ENCODE results near the gene CDKN2D. TPM values are rescaled to one million over a fixed set of nuclear protein-coding genes. Genes with fewer than 3 reads are reported as not detected.

Gene CDKN2D
- 10 to 100 TPM; 15.3 to 19.8 (median 19.7) TPM for total RNA-seq

DNA sequence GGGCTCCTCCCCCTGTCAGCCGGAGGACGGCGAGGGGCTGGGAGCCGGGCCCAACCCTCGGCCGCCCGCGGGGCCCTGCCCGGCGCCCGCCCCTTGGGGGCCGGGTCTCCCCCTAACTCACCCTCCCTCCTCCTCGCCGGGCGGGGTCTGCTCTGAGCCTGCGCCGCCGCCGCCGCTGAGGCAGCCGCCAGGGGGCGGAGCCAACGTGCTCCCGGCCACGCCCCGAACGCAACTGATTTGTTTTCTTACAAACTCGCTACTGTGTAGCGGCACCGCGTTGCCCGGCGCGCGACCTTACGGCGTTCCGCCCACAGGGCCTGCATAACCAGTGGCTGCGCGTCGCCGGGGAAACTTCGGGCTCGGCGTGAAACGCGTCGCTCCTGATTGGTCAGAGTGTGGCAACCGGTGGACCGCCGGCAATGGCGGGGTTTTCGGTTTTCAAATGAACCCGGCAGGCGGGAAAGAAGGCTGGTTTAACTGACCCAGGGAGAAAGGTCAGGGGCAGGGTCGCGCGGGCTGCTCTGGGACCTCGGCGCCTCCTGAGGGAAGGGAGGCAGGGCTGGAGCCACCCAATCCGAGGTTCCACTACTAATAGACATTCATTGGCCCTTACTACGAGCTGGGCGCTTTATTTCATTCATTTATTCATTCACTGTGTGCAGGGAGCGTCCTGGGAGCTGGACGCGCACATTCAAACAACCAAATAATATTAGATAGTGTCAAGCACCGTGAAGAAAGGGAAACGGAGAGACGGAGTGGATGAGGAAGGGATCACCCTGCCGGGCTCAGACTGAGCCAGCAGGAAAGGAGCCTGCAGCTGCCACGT is at the start of gene CDKN2D:
Gene CDKN2D, minus strand, starts transcription at position 154 of the 826 bp plus-strand sequence. CDS start 326 bp downstream, outside the sequence.
- Mint-ChIP-seq H3K36me3 (ENCODE audit: insufficient read depth) (peaks cover 3% of the 10 kb centered on the region), H3K27me3 (ENCODE audit: low read depth) (no peaks in the 10 kb centered on the region), H3K9me3 (no peaks in the 10 kb centered on the region), H3K4me1 (ENCODE audit: low read depth) (peaks cover 46% of the 10 kb centered on the region), H3K4me3 (peak within 1 kb of the TSS; percentile 91)
- peak; percentile 78 to 80 for ATAC-seq
- peak; percentile 100 for DNase-seq

DNA sequence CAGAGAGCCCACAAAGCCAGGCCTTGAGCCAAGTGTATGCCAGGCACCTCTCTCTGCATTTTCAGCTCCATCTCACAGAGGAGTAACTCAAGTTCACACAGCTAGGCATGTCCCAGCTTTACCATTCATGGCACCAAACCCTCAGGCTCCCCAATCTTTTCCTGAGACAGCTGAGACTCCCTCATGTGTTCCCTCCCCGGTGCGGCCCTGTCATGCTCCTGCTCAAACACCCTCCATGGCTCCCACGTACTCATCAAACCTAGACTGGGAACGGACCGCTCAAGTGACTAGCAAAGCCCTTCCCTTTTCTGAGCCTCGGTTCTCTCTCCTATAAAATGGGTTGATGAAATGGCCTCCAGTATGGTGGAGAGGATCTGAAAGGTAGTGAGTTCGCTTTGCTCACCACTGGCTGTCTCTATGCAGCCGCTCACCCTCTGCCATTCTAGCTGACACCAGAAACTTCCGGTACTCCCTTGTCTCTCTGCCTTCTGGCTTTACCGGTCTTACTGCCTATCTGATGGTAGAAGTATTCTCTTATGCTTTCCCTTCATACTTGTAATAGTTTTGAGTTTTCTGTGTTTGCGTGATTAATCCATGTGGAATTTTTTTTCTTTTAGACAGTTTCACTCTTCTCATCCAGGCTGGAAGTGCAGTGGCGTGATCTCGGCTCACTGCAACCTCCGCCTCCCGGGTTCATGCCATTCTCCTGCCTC is 48.8 kb upstream of the CDKN2D start:
- Mint-ChIP-seq H3K4me1 (ENCODE audit: low read depth) (peaks cover 42% of the 10 kb centered on the region), H3K4me3 (no peak overlapping the region), H3K27me3 (ENCODE audit: low read depth) (no peaks in the 10 kb centered on the region), H3K9me3 (no peaks in the 10 kb centered on the region), H3K36me3 (ENCODE audit: insufficient read depth) (peaks cover 11% of the 10 kb centered on the region)
- ATAC-seq (no peak), DNase-seq (no peak)

GRCh38 chr19:10615429-10616023 is 46.7 kb upstream of the CDKN2D start:
- H3K27me3 Mint-ChIP-seq (ENCODE audit: low read depth) = no peaks in the 10 kb centered on the region
- no peak for DNase-seq
- peaks cover 34% of the 10 kb centered on the region for H3K4me1 Mint-ChIP-seq (ENCODE audit: low read depth)
- peaks cover 5% of the 10 kb centered on the region for H3K36me3 Mint-ChIP-seq (ENCODE audit: insufficient read depth)
- H3K9me3 Mint-ChIP-seq = no peaks in the 10 kb centered on the region
- no peak for ATAC-seq
- no peak overlapping the region for H3K4me3 Mint-ChIP-seq

GRCh38 chr19:10612499-10613119 is 43.8 kb upstream of the CDKN2D start:
- no peaks in the 10 kb centered on the region for H3K9me3 Mint-ChIP-seq
- no peaks in the 10 kb centered on the region for H3K27me3 Mint-ChIP-seq (ENCODE audit: low read depth)
- peaks cover 4% of the 10 kb centered on the region for H3K36me3 Mint-ChIP-seq (ENCODE audit: insufficient read depth)
- ATAC-seq (no peak), DNase-seq (no peak)
- no peak overlapping the region for H3K4me3 Mint-ChIP-seq
- peaks cover 34% of the 10 kb centered on the region for H3K4me1 Mint-ChIP-seq (ENCODE audit: low read depth)

GRCh38 chr19:10611907-10612306 is 43.1 kb upstream of the CDKN2D start:
- Mint-ChIP-seq H3K9me3 (no peaks in the 10 kb centered on the region), H3K4me1 (ENCODE audit: low read depth) (peaks cover 31% of the 10 kb centered on the region), H3K27me3 (ENCODE audit: low read depth) (no peaks in the 10 kb centered on the region), H3K4me3 (no peak overlapping the region), H3K36me3 (ENCODE audit: insufficient read depth) (peaks cover 2% of the 10 kb centered on the region)
- ATAC-seq (no peak), DNase-seq (no peak)

DNA sequence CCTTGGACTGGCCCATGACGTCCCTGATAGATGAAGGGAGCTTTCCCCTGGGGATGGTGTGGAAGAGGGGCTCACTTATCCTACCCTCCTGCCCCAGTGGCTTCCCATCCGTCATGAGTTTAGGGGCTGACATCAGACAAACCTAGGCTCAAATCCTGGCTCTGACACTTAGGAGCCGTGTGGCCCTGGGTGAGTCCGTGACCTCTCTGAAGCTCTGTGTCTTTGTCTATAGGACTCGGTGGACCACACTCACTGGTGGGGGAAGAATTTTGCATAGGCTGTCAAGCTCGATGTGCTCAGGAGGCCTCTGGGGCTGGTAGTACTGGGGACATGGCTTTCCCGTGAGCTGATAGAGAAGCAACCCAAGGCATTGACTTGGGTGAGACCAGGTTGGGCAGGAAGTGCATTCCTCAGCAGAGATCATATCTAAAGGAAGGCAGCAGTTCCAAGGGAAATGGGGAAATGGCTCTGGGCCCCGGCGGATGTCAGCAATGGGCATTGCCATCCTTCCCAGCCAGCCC is 35.7 kb upstream of the CDKN2D start:
- H3K4me1 Mint-ChIP-seq (ENCODE audit: low read depth) = peaks cover 29% of the 10 kb centered on the region
- H3K27me3 Mint-ChIP-seq (ENCODE audit: low read depth) = no peaks in the 10 kb centered on the region
- H3K9me3 Mint-ChIP-seq = no peaks in the 10 kb centered on the region
- no peak for ATAC-seq
- no peak for DNase-seq
- H3K4me3 Mint-ChIP-seq = peak overlapping the region; percentile 95
- H3K36me3 Mint-ChIP-seq (ENCODE audit: insufficient read depth) = peaks cover 3% of the 10 kb centered on the region

GRCh38 chr19:10603873-10604459 is 35.2 kb upstream of the CDKN2D start:
- Mint-ChIP-seq H3K36me3 (ENCODE audit: insufficient read depth) (peaks cover 3% of the 10 kb centered on the region), H3K27me3 (ENCODE audit: low read depth) (no peaks in the 10 kb centered on the region), H3K9me3 (no peaks in the 10 kb centered on the region), H3K4me1 (ENCODE audit: low read depth) (peaks cover 29% of the 10 kb centered on the region), H3K4me3 (peak overlapping the region; percentile 95)
- ATAC-seq = peak; percentile 8 to 11
- DNase-seq = peak; percentile 20

DNA sequence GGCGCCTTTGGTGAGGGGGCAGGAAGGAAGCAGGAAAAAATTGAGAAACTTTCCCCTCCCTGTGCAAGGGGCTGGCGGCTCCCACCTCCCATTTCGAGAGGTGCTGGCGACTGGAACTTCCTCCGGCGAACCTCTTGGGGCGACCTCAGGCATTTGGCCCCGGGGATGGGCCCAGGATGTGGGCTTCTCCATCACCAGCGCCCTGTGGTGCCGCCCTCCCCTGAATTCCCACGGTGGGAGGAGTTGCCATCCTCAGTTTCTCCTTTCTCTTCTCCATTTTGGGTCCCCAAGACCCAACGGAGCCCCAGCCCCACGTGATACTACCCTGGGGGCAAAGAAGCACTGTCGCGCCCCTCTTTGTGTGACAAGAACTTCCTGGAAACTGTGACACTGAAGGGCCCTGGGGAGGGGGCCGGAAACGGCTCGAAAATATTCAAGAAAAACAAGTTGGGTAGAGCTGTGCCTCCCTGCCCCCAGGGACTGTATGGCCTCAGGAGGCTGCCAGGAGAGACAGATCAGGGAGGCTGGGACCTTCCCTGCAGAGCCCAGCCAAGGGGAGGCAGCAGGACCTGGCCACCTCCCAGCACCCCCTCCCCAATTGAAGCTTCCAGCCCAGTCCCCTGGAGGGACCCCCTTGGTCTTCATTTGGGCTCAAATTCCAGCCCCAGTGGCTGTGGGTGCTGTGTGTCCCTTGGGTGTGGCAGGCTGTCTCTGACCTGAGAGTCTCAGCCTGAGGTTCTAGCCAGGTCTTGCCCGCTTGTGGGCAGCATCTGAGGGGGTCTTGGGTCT is 34.5 kb upstream of the CDKN2D start:
- ATAC-seq = peak; percentile 56 to 59
- Mint-ChIP-seq H3K4me1 (ENCODE audit: low read depth) (peaks cover 29% of the 10 kb centered on the region), H3K4me3 (peak overlapping the region; percentile 95), H3K27me3 (ENCODE audit: low read depth) (no peaks in the 10 kb centered on the region), H3K9me3 (no peaks in the 10 kb centered on the region), H3K36me3 (ENCODE audit: insufficient read depth) (peaks cover 3% of the 10 kb centered on the region)
- peak; percentile 74 for DNase-seq

GRCh38 chr19:10602330-10603083 is 33.7 kb upstream of the CDKN2D start:
- DNase-seq (peak; percentile 90), ATAC-seq (peak; percentile 87)
- Mint-ChIP-seq H3K27me3 (ENCODE audit: low read depth) (no peaks in the 10 kb centered on the region), H3K9me3 (no peaks in the 10 kb centered on the region), H3K36me3 (ENCODE audit: insufficient read depth) (peaks cover 3% of the 10 kb centered on the region), H3K4me1 (ENCODE audit: low read depth) (peaks cover 27% of the 10 kb centered on the region), H3K4me3 (peak overlapping the region; percentile 95)

DNA sequence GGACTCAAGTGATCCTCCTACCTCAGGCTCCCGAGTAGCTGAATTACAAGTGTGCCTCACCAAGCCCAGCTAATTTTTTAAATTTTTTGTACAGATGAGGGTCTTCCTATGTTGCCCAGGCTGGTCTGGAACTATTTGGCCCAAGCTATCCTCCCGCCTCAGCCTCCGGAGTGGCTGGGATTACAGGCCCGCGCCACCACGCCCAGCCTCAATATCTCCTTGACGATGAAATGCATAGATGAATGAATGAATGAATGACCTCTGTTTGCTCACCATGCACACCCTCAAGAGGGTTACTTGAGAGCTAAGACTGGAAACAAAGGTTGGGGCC is 33.2 kb upstream of the CDKN2D start:
- Mint-ChIP-seq H3K9me3 (no peaks in the 10 kb centered on the region), H3K27me3 (ENCODE audit: low read depth) (no peaks in the 10 kb centered on the region), H3K36me3 (ENCODE audit: insufficient read depth) (peaks cover 3% of the 10 kb centered on the region), H3K4me3 (peak overlapping the region; percentile 76), H3K4me1 (ENCODE audit: low read depth) (peaks cover 23% of the 10 kb centered on the region)
- DNase-seq = no peak
- ATAC-seq = no peak

- no peak overlapping the region for H3K4me3 Mint-ChIP-seq
- DNase-seq = no peak
- peaks cover 34% of the 10 kb centered on the region for H3K4me1 Mint-ChIP-seq (ENCODE audit: low read depth)
- peaks cover 3% of the 10 kb centered on the region for H3K27me3 Mint-ChIP-seq (ENCODE audit: low read depth)
- H3K36me3 Mint-ChIP-seq (ENCODE audit: insufficient read depth) = peaks cover 3% of the 10 kb centered on the region
- no peaks in the 10 kb centered on the region for H3K9me3 Mint-ChIP-seq
- ATAC-seq = no peak
These were observed 31.4 kb upstream of the CDKN2D start for GRCh38 chr19:10600149-10600548.

GRCh38 chr19:10593820-10594637 is 25.2 kb upstream of the CDKN2D start:
- H3K36me3 Mint-ChIP-seq (ENCODE audit: insufficient read depth) = no peaks in the 10 kb centered on the region
- H3K9me3 Mint-ChIP-seq = no peaks in the 10 kb centered on the region
- peaks cover 15% of the 10 kb centered on the region for H3K4me1 Mint-ChIP-seq (ENCODE audit: low read depth)
- peaks cover 7% of the 10 kb centered on the region for H3K27me3 Mint-ChIP-seq (ENCODE audit: low read depth)
- H3K4me3 Mint-ChIP-seq = no peak overlapping the region
- ATAC-seq (no peak), DNase-seq (no peak)

Data from activated T-cell treated with anti-CD3 and anti-CD28 coated beads, Interleukin-2, amount 50 U/mL, for 4 hours (primary cell).